Stimulated activated naive B cell treated with anti-CD40 and anti-IgM and Interleukin-4, amounts not matched to agents 10 μg/mL and 1 μg/mL and 100 μg/mL, for 72 hours (primary cell): Measurements from ENCODE around the gene XCR1.

Source experiments
- ATAC-seq, 2 donors: fragments of 150-1000 bp; cut with Tn5 transposase; replicated peaks; 2 replicates each; pipeline ENCODE4 v1.10.0; 2021; ENCODE audit warnings: moderate library complexity in 1 of 2
- DNase-seq: peaks from one replicate; pipeline ENCODE4 v3.0.0; 2021
- H3K27ac Mint-ChIP-seq: one replicate; pipeline ENCODE4 v1.8.0; 2022; ENCODE audit warnings: mild to moderate bottlenecking, mixed read lengths
- H3K27me3 Mint-ChIP-seq, 2 donors: one replicate each; pipeline ENCODE4 v1.8.0; 2022; ENCODE audit warnings: mixed read lengths in 2 of 2
- H3K36me3 Mint-ChIP-seq, 2 donors: one replicate each; pipeline ENCODE4 v1.8.0; 2022; ENCODE audit warnings: mixed read lengths in 2 of 2, mild to moderate bottlenecking in 1 of 2
- H3K4me1 Mint-ChIP-seq, 2 donors: one replicate each; pipeline ENCODE4 v1.8.0; 2022; ENCODE audit warnings: mixed read lengths in 2 of 2, mild to moderate bottlenecking in 1 of 2
- H3K4me3 Mint-ChIP-seq, 2 donors: one replicate each; pipeline ENCODE4 v1.8.0; 2022; ENCODE audit warnings: mild to moderate bottlenecking in 2 of 2, mixed read lengths in 2 of 2, moderate library complexity in 1 of 2
- H3K9me3 Mint-ChIP-seq, 2 donors: one replicate each; pipeline ENCODE4 v1.8.0; 2022; ENCODE audit warnings: mixed read lengths in 2 of 2, mild to moderate bottlenecking in 1 of 2

Gene XCR1, protein sequence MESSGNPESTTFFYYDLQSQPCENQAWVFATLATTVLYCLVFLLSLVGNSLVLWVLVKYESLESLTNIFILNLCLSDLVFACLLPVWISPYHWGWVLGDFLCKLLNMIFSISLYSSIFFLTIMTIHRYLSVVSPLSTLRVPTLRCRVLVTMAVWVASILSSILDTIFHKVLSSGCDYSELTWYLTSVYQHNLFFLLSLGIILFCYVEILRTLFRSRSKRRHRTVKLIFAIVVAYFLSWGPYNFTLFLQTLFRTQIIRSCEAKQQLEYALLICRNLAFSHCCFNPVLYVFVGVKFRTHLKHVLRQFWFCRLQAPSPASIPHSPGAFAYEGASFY

GRCh38 chr3:46027021-46027705 lies at the start of gene XCR1:
Gene XCR1 (minus strand): TSS chr3:46027483. CDS start chr3:46021947, 5,536 bp downstream.
- Mint-ChIP-seq H3K9me3 (peaks cover 10 to 15% of the 10 kb centered on the region in 2 donors), H3K4me3 (no peak within 1 kb of the TSS), H3K27me3 (peaks cover 4 to 8% of the 10 kb centered on the region in 2 donors), H3K4me1 (peaks cover 6 to 18% of the 10 kb centered on the region in 2 donors), H3K36me3 (peaks cover 2 to 12% of the 10 kb centered on the region in 2 donors), H3K27ac (no peak within 1 kb of the TSS)
- no peak for ATAC-seq
- no peak for DNase-seq

- H3K27ac Mint-ChIP-seq = no peak overlapping the region
- no peaks in the 10 kb centered on the region for H3K36me3 Mint-ChIP-seq
- H3K4me3 Mint-ChIP-seq = no peak overlapping the region
- peaks cover 0 to 6% of the 10 kb centered on the region in 2 donors for H3K27me3 Mint-ChIP-seq
- H3K9me3 Mint-ChIP-seq = peaks cover 3 to 7% of the 10 kb centered on the region in 2 donors
- peaks cover 5 to 11% of the 10 kb centered on the region in 2 donors for H3K4me1 Mint-ChIP-seq
- ATAC-seq (no peak), DNase-seq (no peak)
These were observed 49.3 kb upstream of the XCR1 start for GRCh38 chr3:46076606-46077005.

DNA sequence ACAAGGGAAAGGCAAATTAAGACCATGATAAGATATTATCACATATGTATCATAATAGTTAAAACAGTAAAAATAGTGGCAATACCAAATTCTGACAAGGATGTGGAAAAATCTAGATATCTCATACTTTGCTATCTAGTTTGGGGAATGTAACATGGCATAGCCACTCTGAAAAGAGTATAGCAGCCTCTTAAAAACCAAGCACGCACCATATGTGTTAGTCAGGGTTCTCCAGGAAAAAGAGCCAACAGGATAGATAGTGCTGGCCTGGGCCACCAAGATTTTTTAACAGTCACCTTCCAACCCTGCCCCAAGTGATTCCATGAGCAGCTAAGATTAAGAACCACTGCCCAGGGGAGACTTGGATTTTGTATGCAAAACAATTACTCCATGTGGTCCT lies 48.5 kb upstream of the XCR1 start:
- Mint-ChIP-seq H3K4me3 (no peak overlapping the region), H3K4me1 (peaks cover 11 to 19% of the 10 kb centered on the region in 2 donors), H3K27me3 (peaks cover 0 to 6% of the 10 kb centered on the region in 2 donors), H3K27ac (no peak overlapping the region), H3K9me3 (peaks cover 3 to 7% of the 10 kb centered on the region in 2 donors), H3K36me3 (peaks cover 0 to 3% of the 10 kb centered on the region in 2 donors)
- ATAC-seq (no peak), DNase-seq (no peak)

DNA sequence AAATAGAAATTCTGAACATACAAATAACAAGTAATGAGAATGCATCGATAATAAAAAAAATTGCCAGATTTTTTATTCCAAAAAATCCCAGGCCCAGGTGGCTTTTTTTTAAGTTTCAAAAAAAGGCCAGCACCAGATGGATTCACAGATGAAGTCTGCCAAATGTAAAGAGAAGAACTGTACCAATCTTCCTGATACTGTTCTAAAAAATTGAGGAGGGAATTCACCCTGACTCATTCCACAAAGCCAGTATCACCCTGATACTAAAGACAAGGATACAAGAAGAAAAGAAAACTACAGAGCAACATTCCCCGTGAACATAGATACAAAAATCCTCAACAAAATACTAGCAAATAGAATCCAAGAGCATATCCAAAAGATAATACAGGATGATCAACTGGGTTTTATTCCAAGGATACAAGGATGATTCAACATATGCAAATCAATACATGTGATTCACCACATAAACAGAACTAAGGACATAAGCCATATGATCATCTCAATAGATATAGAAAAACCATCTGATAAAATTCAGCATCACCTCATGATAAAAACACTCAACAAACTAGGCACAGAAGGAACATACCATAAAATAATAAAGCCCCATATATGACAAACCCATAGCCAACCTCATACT lies 44.1 kb upstream of the XCR1 start:
- Mint-ChIP-seq H3K4me3 (no peak overlapping the region), H3K9me3 (peaks cover 3 to 7% of the 10 kb centered on the region in 2 donors), H3K4me1 (peaks cover 14 to 25% of the 10 kb centered on the region in 2 donors), H3K27ac (no peak overlapping the region), H3K36me3 (peaks cover 0 to 3% of the 10 kb centered on the region in 2 donors), H3K27me3 (peaks cover 0 to 4% of the 10 kb centered on the region in 2 donors)
- DNase-seq = no peak
- ATAC-seq = no peak

DNA sequence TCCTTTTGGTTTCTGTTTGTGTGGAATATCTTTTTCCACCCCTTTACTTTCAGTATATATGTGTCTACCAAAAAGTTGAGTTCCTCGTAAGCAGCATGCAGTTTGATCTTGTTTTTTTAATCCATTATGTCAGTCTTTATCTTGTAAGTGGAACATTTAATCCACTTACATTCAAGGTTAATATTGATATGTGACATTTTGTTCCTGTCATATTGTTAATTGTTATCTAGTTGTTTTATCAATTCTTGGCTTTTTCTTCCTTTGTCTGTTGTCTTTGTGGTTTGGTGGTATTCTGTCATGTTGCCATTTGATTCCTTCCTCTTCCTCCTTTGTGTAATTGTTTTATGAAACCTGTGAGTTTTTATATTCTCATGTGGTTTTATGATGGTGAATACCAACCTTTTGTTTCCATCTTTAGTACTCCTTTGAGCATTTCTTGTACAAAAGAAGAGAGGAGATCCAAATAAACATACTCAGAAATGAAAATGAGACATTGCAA lies 43.4 kb upstream of the XCR1 start:
- Mint-ChIP-seq H3K27ac (no peak overlapping the region), H3K4me3 (no peak overlapping the region), H3K27me3 (peaks cover 0 to 4% of the 10 kb centered on the region in 2 donors), H3K4me1 (peaks cover 16 to 32% of the 10 kb centered on the region in 2 donors), H3K36me3 (peaks cover 0 to 3% of the 10 kb centered on the region in 2 donors), H3K9me3 (peaks cover 3 to 7% of the 10 kb centered on the region in 2 donors)
- DNase-seq (no peak), ATAC-seq (no peak)

GRCh38 chr3:46068501-46068900 lies 41.2 kb upstream of the XCR1 start:
- no peak overlapping the region for H3K4me3 Mint-ChIP-seq
- H3K27me3 Mint-ChIP-seq = peaks cover 0 to 4% of the 10 kb centered on the region in 2 donors

GRCh38 chr3:46067401-46067800 lies 40.1 kb upstream of the XCR1 start:
- H3K36me3 Mint-ChIP-seq = peaks cover 0 to 3% of the 10 kb centered on the region in 2 donors
- no peaks in the 10 kb centered on the region for H3K9me3 Mint-ChIP-seq
- H3K4me3 Mint-ChIP-seq = no peak overlapping the region
- DNase-seq (no peak), ATAC-seq (no peak)
- peaks cover 22 to 46% of the 10 kb centered on the region in 2 donors for H3K4me1 Mint-ChIP-seq
- H3K27ac Mint-ChIP-seq = no peak overlapping the region
- H3K27me3 Mint-ChIP-seq = peaks cover 4 to 5% of the 10 kb centered on the region in 2 donors

More at GRCh38 chr3:46068501-46068900, 41.2 kb upstream of the XCR1 start:
- Mint-ChIP-seq H3K36me3 (peaks cover 0 to 3% of the 10 kb centered on the region in 2 donors), H3K4me1 (peaks cover 22 to 39% of the 10 kb centered on the region in 2 donors), H3K9me3 (peaks cover 2 to 7% of the 10 kb centered on the region in 2 donors), H3K27ac (no peak overlapping the region)
- DNase-seq (no peak), ATAC-seq (no peak)

DNA sequence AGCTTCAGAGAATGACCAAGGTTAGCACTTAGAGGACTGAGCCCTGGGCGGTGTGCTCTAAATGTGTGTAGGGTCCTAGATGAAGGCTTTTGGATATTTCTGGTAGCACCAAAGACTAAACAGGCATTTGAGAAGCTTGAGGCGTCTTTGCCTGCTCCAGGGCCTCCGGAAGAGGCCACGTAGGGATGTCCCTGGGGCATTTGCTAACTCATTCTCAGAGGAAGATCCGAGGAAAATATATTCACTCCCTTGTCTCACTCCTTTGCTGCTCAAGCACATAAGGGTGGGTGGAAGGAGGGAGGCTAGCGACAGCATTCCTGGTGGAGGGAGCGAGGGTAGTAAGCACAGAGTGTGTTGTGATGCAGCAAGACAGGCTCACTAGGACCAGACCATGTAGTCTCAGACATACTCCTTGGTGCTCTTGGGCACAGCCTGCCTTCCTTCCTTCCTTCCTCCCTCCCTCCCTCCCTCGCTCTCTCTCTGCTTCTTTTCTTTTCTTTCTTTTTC lies 38.5 kb upstream of the XCR1 start:
- peaks cover 7 to 12% of the 10 kb centered on the region in 2 donors for H3K27me3 Mint-ChIP-seq
- no peak for ATAC-seq
- H3K9me3 Mint-ChIP-seq = no peaks in the 10 kb centered on the region
- no peak for DNase-seq
- no peak overlapping the region for H3K4me3 Mint-ChIP-seq
- no peaks in the 10 kb centered on the region for H3K36me3 Mint-ChIP-seq
- H3K27ac Mint-ChIP-seq = no peak overlapping the region
- H3K4me1 Mint-ChIP-seq = peaks cover 22 to 50% of the 10 kb centered on the region in 2 donors

DNA sequence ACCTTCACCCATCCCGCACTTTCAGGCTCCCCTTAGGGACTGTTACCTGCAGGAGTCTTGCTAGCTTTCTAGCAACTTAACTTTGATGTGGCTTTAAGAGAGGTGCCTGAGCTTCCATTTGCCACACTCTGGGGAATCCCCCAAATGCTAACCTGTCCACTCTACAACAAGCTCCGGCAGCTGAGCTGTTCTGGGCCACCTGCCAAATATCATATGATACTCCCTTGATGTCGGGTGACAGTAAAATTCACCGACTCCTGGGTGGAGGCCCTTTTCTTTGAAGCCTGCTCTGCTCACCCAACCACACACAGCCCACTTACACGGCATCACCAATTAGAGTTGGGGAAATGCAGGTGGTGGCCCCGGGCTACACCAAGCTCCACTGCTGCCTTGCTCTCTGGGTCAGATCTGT lies 38.0 kb upstream of the XCR1 start:
- no peaks in the 10 kb centered on the region for H3K36me3 Mint-ChIP-seq
- no peaks in the 10 kb centered on the region for H3K9me3 Mint-ChIP-seq
- H3K27me3 Mint-ChIP-seq = peaks cover 7 to 12% of the 10 kb centered on the region in 2 donors
- H3K27ac Mint-ChIP-seq = no peak overlapping the region
- DNase-seq = peak; percentile 54
- H3K4me3 Mint-ChIP-seq = no peak overlapping the region
- peak; percentile 94 for ATAC-seq
- peaks cover 21 to 49% of the 10 kb centered on the region in 2 donors for H3K4me1 Mint-ChIP-seq

GRCh38 chr3:46062679-46063078 lies 35.4 kb upstream of the XCR1 start:
- no peak for DNase-seq
- Mint-ChIP-seq H3K36me3 (no peaks in the 10 kb centered on the region), H3K4me1 (peaks cover 36 to 70% of the 10 kb centered on the region in 2 donors), H3K27ac (no peak overlapping the region), H3K9me3 (no peaks in the 10 kb centered on the region), H3K4me3 (no peak overlapping the region), H3K27me3 (peaks cover 7 to 12% of the 10 kb centered on the region in 2 donors)
- no peak for ATAC-seq

GRCh38 chr3:46061887-46062286 lies 34.6 kb upstream of the XCR1 start:
- H3K4me1 Mint-ChIP-seq = peaks cover 34 to 65% of the 10 kb centered on the region in 2 donors
- H3K36me3 Mint-ChIP-seq = no peaks in the 10 kb centered on the region
- ATAC-seq (no peak), DNase-seq (no peak)
- no peak overlapping the region for H3K27ac Mint-ChIP-seq
- peaks cover 7 to 8% of the 10 kb centered on the region in 2 donors for H3K27me3 Mint-ChIP-seq
- H3K4me3 Mint-ChIP-seq = no peak overlapping the region
- H3K9me3 Mint-ChIP-seq = no peaks in the 10 kb centered on the region

- H3K9me3 Mint-ChIP-seq = no peaks in the 10 kb centered on the region
- peak overlapping the region; percentile 15 for H3K27ac Mint-ChIP-seq
- H3K36me3 Mint-ChIP-seq = no peaks in the 10 kb centered on the region
- no peak for DNase-seq
- no peak for ATAC-seq
- H3K4me3 Mint-ChIP-seq = no peak overlapping the region
- peaks cover 7% of the 10 kb centered on the region in 2 donors for H3K27me3 Mint-ChIP-seq
- H3K4me1 Mint-ChIP-seq = peaks cover 34 to 62% of the 10 kb centered on the region in 2 donors
These were observed 33.9 kb upstream of the XCR1 start for GRCh38 chr3:46061108-46061720.

- Mint-ChIP-seq H3K4me3 (no peak overlapping the region), H3K9me3 (no peaks in the 10 kb centered on the region), H3K27me3 (peaks cover 13% of the 10 kb centered on the region in 2 donors), H3K4me1 (peaks cover 31 to 55% of the 10 kb centered on the region in 2 donors), H3K27ac (no peak overlapping the region), H3K36me3 (no peaks in the 10 kb centered on the region)
- ATAC-seq = no peak
- no peak for DNase-seq
These were observed 33.3 kb upstream of the XCR1 start for GRCh38 chr3:46060551-46060950.
